ENCODE measurements around the gene ANKFY1.

The ANKFY1 gene

GRCh38 chr17:4176808-4177472 lies 86.8 kb downstream of the ANKFY1 start:
- peak; percentile 16 for DNase-seq

- DNase-seq: no peak
Measured at GRCh38 chr17:4175921-4176807, 87.6 kb downstream of the ANKFY1 start.

GRCh38 chr17:4174556-4174955 lies 89.2 kb downstream of the ANKFY1 start:
- no peak for DNase-seq

GRCh38 chr17:4173781-4174180 lies 90.0 kb downstream of the ANKFY1 start:
- no peak for DNase-seq

- no peak for DNase-seq
Measured at GRCh38 chr17:4172356-4172755, 91.4 kb downstream of the ANKFY1 start.

GRCh38 chr17:4170639-4171280 lies 93.0 kb downstream of the ANKFY1 start:
- no peak for DNase-seq

GRCh38 chr17:4167786-4168185 lies 96.0 kb downstream of the ANKFY1 start:
- DNase-seq: no peak

GRCh38 chr17:4166419-4166818 lies 97.4 kb downstream of the ANKFY1 start:
- DNase-seq: no peak

GRCh38 chr17:4165301-4166010 lies 98.3 kb downstream of the ANKFY1 start:
- no peak for DNase-seq

GRCh38 chr17:4163951-4164350 lies 99.8 kb downstream of the ANKFY1 start:
- DNase-seq: no peak

- no peak for DNase-seq
Measured at GRCh38 chr17:4162775-4163466, 100.9 kb downstream of the ANKFY1 start.

GRCh38 chr17:4162321-4162720 lies 101.5 kb downstream of the ANKFY1 start:
- no peak for DNase-seq

- no peak for DNase-seq
Measured at GRCh38 chr17:4161967-4162305, 101.8 kb downstream of the ANKFY1 start.

- DNase-seq: no peak
Measured at GRCh38 chr17:4161192-4161966, 102.4 kb downstream of the ANKFY1 start.

GRCh38 chr17:4160294-4160859 lies 103.4 kb downstream of the ANKFY1 start:
- no peak for DNase-seq

GRCh38 chr17:4159761-4160160 lies 104.0 kb downstream of the ANKFY1 start:
- no peak for DNase-seq

GRCh38 chr17:4157618-4158333 lies 106.0 kb downstream of the ANKFY1 start:
- DNase-seq: no peak

GRCh38 chr17:4156750-4157381 lies 106.9 kb downstream of the ANKFY1 start:
- no peak for DNase-seq

- DNase-seq: no peak
Measured at GRCh38 chr17:4155980-4156620, 107.7 kb downstream of the ANKFY1 start.

GRCh38 chr17:4154201-4154600 lies 109.6 kb downstream of the ANKFY1 start:
- no peak for DNase-seq

Data from stimulated activated CD4-positive, alpha-beta T cell treated with anti-CD3 and anti-CD28 coated beads, Interleukin-12 subunit alpha, Interleukin-12 subunit beta, amount 100 ng/mL, for 4 hours (primary cell).